Astrocyte of the cerebellum (primary cell): ENCODE measurements around the gene HBG1.

Experiments used
- DNase-seq: peaks from one replicate; pipeline ENCODE4 v3.0.0-alpha.2; 2011; ENCODE audit warnings: low read depth
- H3K4me3 ChIP-seq: 2 replicates; pipeline ENCODE4 v1.5.1; 2011; ENCODE audit warnings: mild to moderate bottlenecking, low read depth, low read length, moderate library complexity
- in situ Hi-C: cut with HindIII; loops from 2 replicates; pipeline ENCODE4 v1.10.0; 2017; ENCODE audit warnings: low sequenced_read_pairs
- TF ChIP-seq, protein P1 (sequence below): IDR thresholded peaks from 2 replicates; pipeline ENCODE4 v1.5.1; 2012; ENCODE audit warnings: low read length, low read depth, moderate library complexity, mild to moderate bottlenecking; ENCODE audit errors: missing control alignments

The HBG1 gene

DNA sequence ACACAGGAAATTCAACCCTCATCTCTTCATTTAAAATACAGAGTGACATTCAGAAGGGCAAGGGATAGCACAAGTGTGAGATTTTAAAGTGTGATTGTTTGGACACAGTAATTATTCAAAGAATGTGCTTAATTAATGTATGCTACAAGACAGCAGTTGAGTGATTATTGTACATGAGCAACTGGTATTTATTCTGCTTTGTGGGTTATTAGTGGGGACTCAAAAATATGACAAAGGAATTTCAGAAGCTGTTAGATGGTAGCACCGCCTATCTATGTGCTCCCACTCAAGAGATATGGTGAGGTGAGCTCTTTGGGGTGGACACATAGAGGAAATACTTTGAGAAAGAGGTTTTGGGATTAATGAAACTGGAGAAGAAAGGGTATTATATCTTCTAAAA is 9.6 kb downstream of the HBG1 start:
- H3K4me3 ChIP-seq, result no peak overlapping the region
- DNase-seq, result no peak
- TF ChIP-seq, protein P1, sequence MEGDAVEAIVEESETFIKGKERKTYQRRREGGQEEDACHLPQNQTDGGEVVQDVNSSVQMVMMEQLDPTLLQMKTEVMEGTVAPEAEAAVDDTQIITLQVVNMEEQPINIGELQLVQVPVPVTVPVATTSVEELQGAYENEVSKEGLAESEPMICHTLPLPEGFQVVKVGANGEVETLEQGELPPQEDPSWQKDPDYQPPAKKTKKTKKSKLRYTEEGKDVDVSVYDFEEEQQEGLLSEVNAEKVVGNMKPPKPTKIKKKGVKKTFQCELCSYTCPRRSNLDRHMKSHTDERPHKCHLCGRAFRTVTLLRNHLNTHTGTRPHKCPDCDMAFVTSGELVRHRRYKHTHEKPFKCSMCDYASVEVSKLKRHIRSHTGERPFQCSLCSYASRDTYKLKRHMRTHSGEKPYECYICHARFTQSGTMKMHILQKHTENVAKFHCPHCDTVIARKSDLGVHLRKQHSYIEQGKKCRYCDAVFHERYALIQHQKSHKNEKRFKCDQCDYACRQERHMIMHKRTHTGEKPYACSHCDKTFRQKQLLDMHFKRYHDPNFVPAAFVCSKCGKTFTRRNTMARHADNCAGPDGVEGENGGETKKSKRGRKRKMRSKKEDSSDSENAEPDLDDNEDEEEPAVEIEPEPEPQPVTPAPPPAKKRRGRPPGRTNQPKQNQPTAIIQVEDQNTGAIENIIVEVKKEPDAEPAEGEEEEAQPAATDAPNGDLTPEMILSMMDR, result no peak
- in situ Hi-C loops, result no loop called here

- TF ChIP-seq, protein P1, result no peak
- no peak overlapping the region for H3K4me3 ChIP-seq
- in situ Hi-C loops, result no loop called here
- no peak for DNase-seq
These were observed 10.6 kb downstream of the HBG1 start for GRCh38 chr11:5239046-5239445.

- in situ Hi-C loops, result no loop called here
- H3K4me3 ChIP-seq, result no peak overlapping the region
- DNase-seq, result no peak
- TF ChIP-seq, protein P1, result no peak
These were observed 11.2 kb downstream of the HBG1 start for GRCh38 chr11:5238486-5238885.

DNA sequence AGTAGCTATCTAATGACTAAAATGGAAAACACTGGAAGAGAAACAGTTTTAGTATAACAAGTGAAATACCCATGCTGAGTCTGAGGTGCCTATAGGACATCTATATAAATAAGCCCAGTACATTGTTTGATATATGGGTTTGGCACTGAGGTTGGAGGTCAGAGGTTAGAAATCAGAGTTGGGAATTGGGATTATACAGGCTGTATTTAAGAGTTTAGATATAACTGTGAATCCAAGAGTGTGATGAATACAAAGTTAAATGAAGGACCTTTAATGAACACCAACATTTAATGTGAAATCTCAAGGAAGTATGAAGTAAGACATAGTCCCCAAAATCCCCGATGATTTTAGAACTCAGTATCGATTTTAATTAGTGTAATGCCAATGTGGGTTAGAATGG is 12.2 kb downstream of the HBG1 start:
- TF ChIP-seq, protein P1, result no peak

DNA sequence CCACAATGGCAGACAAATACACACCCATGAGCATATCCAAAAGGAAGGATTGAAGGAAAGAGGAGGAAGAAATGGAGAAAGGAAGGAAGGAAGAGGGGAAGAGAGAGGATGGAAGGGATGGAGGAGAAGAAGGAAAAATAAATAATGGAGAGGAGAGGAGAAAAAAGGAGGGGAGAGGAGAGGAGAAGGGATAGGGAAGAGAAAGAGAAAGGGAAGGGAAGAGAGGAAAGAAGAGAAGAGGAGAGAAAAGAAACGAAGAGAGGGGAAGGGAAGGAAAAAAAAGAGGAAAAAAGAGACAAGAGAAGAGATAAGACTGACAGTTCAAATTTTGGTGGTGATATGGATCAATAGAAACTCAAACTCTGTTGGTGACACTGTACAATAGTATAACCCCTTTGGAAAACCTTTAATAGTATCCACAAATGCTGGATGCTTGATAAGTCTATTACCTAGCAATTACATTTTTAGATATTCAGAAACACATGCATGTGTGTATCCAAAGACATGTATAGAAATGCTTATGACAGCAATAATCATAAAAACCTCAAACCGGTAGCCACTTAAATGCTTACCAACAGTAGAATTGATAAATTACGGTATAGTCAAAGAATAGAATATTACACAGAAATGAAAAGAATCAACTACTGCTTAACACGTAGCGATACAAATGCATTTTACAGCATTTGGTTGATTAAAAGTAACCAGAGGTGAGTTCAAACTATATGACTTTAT is 14.1 kb downstream of the HBG1 start:
- in situ Hi-C loops, result no loop called here
- DNase-seq, result no peak

More for the DNA sequence above, 12.2 kb downstream of the HBG1 start:
- no peak for DNase-seq
- no peak overlapping the region for H3K4me3 ChIP-seq
- in situ Hi-C loops, result no loop called here

DNA sequence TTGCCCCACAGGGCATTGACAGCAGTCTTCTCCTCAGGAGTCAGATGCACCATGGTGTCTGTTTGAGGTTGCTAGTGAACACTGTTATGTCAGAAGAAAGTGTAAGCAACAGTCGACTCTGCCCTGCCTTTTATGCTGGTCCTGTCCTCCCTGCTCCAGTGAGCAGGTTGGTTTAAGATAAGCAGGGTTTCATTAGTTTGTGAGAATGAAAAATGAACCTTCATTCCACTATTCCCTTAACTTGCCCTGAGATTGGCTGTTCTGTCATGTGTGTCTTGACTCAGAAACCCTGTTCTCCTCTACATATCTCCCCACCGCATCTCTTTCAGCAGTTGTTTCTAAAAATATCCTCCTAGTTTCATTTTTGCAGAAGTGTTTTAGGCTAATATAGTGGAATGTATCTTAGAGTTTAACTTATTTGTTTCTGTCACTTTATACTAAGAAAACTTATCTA is 15.2 kb downstream of the HBG1 start, which contains the start of gene HBD:
HBD (minus strand) TSS at position 103 of the 454 bp plus-strand sequence; CDS start at position 53, 50 bp downstream.
- TF ChIP-seq, protein P1, result no peak

More for the DNA sequence above, 14.1 kb downstream of the HBG1 start:
- TF ChIP-seq, protein P1, result no peak
- no peak overlapping the region for H3K4me3 ChIP-seq

More for the DNA sequence above, 15.2 kb downstream of the HBG1 start, which contains the start of gene HBD:
- DNase-seq, result no peak
- H3K4me3 ChIP-seq, result no peak within 1 kb of the TSS
- in situ Hi-C loops, result no loop called here
